Kidney epithelial cell (primary cell): ENCODE measurements around the gene GJB2. TPM values are rescaled to one million over a fixed set of nuclear protein-coding genes. Genes with fewer than 3 reads are reported as not detected.

Experiments used
- DNase-seq: peaks from one replicate; pipeline ENCODE4 v3.0.0-alpha.2; 2010; ENCODE audit warnings: low read depth
- H3K27me3 ChIP-seq: 2 replicates; pipeline ENCODE4 v1.6.0; 2011; ENCODE audit warnings: low read length; ENCODE audit not compliant: control insufficient read depth, insufficient read depth
- H3K36me3 ChIP-seq: 2 replicates; pipeline ENCODE4 v1.5.1; 2011; ENCODE audit warnings: low read length; ENCODE audit not compliant: control insufficient read depth, insufficient read depth
- H3K4me3 ChIP-seq: 2 replicates; pipeline ENCODE4 v1.5.1; 2011; ENCODE audit warnings: low read depth, mild to moderate bottlenecking, control low read depth, low read length
- CTCF ChIP-seq: IDR thresholded peaks from 2 replicates; pipeline ENCODE4 v1.5.1; 2011; ENCODE audit warnings: mild to moderate bottlenecking, moderate library complexity, low read length, control low read depth, inconsistent platforms; ENCODE audit not compliant: insufficient read depth, poor library complexity, severe bottlenecking
- total RNA-seq: library from RNA; depleted of rRNA; stranded (reverse); fragments of >200 nt; gene quantifications from 2 replicates; pipeline ENCODE4 v1.2.3, GENCODE V29; 2015

The GJB2 gene
- total RNA-seq, 1 donor from 2014 or later: 8.6 TPM

DNA sequence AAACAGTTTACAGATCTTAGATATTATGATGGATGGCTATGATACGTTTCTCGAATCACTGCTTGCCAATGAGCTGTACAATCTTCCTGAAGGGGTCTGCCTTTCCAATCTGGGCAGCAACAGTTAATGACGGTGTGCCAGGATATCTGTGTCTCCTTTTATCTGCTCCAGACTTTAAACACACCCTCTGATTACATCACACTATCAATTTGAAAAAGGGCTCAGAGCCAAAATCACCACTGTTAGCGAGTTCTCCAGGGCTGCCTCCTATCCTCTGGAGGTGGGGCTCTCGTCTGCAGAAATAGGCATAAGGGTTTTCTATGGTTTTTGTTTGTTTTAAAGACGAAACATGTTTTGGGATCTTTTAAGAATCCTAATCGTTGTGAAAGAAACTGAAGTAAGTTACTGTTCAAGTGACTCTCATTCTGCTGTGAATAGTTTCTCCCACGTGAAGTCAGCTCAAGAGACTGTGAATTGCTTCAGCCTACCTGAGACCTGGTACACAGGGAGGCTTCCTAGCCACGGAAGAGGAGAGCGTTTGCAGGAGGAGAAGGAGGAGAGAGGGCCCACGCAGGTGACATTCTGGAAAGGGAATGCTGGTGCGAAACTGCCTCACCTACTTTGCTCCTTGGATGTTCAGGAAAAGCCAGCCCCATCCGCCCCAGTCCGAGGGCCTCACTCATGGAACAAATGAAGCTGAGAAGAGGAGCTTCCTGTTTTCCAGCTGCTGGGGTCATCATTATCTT lies 16.7 kb downstream of the GJB2 start:
- no peaks in the 10 kb centered on the region for H3K36me3 ChIP-seq
- H3K27me3 ChIP-seq: peaks cover 12% of the 10 kb centered on the region
- no peak for TF ChIP-seq CTCF
- DNase-seq: no peak
- H3K4me3 ChIP-seq: no peak overlapping the region

- peaks cover 12% of the 10 kb centered on the region for H3K27me3 ChIP-seq
- no peak overlapping the region for H3K4me3 ChIP-seq
- no peak for DNase-seq
- TF ChIP-seq CTCF: no peak
- no peaks in the 10 kb centered on the region for H3K36me3 ChIP-seq
Observed at GRCh38 chr13:20175406-20175794, 17.3 kb downstream of the GJB2 start.

GRCh38 chr13:20174656-20175405 lies 17.9 kb downstream of the GJB2 start:
- TF ChIP-seq CTCF: no peak
- H3K36me3 ChIP-seq: no peaks in the 10 kb centered on the region
- H3K4me3 ChIP-seq: no peak overlapping the region

GRCh38 chr13:20173116-20173746 lies 19.5 kb downstream of the GJB2 start:
- H3K27me3 ChIP-seq: peaks cover 12% of the 10 kb centered on the region
- no peak for TF ChIP-seq CTCF
- no peak overlapping the region for H3K4me3 ChIP-seq
- no peaks in the 10 kb centered on the region for H3K36me3 ChIP-seq
- DNase-seq: no peak

More at GRCh38 chr13:20174656-20175405, 17.9 kb downstream of the GJB2 start:
- peaks cover 12% of the 10 kb centered on the region for H3K27me3 ChIP-seq
- DNase-seq: peak; percentile 92

GRCh38 chr13:20171364-20171763 lies 21.4 kb downstream of the GJB2 start:
- TF ChIP-seq CTCF: no peak
- no peaks in the 10 kb centered on the region for H3K36me3 ChIP-seq
- DNase-seq: no peak
- no peaks in the 10 kb centered on the region for H3K27me3 ChIP-seq
- no peak overlapping the region for H3K4me3 ChIP-seq
